IMR-90 (cell line): ENCODE measurements around the gene OR4N5.

Source experiments
- BHLHE40 ChIP-seq: fragments of 150-350 bp; IDR thresholded peaks from 2 replicates; pipeline ENCODE4 v1.6.1; 2016; ENCODE audit warnings: mild to moderate bottlenecking, low read depth, low read length
- CEBPB ChIP-seq: IDR thresholded peaks from 2 replicates; pipeline ENCODE4 v1.6.1; 2012; ENCODE audit warnings: low read depth, low read length, improper control_type of control experiment
- CHD1 ChIP-seq: IDR thresholded peaks from 2 replicates; pipeline ENCODE4 v1.6.1; 2012; ENCODE audit warnings: low read depth, low read length, improper control_type of control experiment
- FOS ChIP-seq: fragments of 150-350 bp; IDR thresholded peaks from 2 replicates; pipeline ENCODE4 v1.6.1; 2016; ENCODE audit warnings: low read depth, low read length
- MAZ ChIP-seq: IDR thresholded peaks from 2 replicates; pipeline ENCODE4 v1.6.1; 2012; ENCODE audit warnings: low read depth, mild to moderate bottlenecking, low read length, improper control_type of control experiment, moderate library complexity, borderline replicate concordance
- MXI1 ChIP-seq: IDR thresholded peaks from 2 replicates; pipeline ENCODE4 v1.6.1; 2012; ENCODE audit warnings: low read depth, mild to moderate bottlenecking, low read length, moderate library complexity, borderline replicate concordance
- POLR2A ChIP-seq: IDR thresholded peaks from 2 replicates; pipeline ENCODE4 v1.6.1; 2012; ENCODE audit warnings: mild to moderate bottlenecking, low read depth, low read length
- RAD21 ChIP-seq: IDR thresholded peaks from 2 replicates; pipeline ENCODE4 v1.6.1; 2012; ENCODE audit warnings: low read length, improper control_type of control experiment
- RCOR1 ChIP-seq: IDR thresholded peaks from 2 replicates; pipeline ENCODE4 v1.6.1; 2012; ENCODE audit warnings: mild to moderate bottlenecking, low read length, improper control_type of control experiment; ENCODE audit not compliant: insufficient replicate concordance
- RFX5 ChIP-seq: IDR thresholded peaks from 2 replicates; pipeline ENCODE4 v1.8.0; 2012; ENCODE audit warnings: low read depth, mild to moderate bottlenecking, low read length, moderate library complexity
- TF ChIP-seq, protein P1 (sequence below): conservative IDR thresholded peaks from 2 replicates; pipeline ENCODE4 v1.5.1; 2012; ENCODE audit warnings: mild to moderate bottlenecking, low read depth, low read length, improper control_type of control experiment
- TF ChIP-seq, protein P2 (sequence below): fragments of 150-350 bp; IDR thresholded peaks from 2 replicates; pipeline ENCODE4 v1.6.1; 2016; ENCODE audit warnings: low read depth, mild to moderate bottlenecking, low read length, moderate library complexity, borderline replicate concordance
- TF ChIP-seq, protein P3 (sequence below): fragments of 150-350 bp; IDR thresholded peaks from 2 replicates; pipeline ENCODE4 v1.6.1; 2017; ENCODE audit warnings: mild to moderate bottlenecking, antibody characterized with exemption, low read length, low read depth

DNA sequence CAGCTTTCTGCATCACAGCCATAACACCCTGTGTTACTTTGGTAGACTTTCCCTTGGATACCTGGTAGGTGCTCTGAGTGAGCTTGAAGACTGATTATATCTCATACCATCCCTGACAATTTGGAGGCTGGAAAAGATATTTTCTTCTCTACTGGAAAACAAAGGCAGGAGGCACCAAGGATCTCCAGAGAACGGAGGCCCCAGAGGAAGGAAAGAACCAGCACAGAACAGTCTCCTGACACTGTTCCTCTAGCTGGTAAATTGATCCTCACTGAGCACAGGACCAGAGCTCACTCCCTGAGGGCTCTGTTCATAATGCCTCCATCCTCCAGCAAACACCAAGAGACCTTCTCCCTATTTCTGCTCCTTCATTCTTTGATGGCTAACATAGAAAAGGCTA is 52.0 kb downstream of the OR4N5 start, which contains the start of gene OR11G2:
- TF ChIP-seq, protein P1, sequence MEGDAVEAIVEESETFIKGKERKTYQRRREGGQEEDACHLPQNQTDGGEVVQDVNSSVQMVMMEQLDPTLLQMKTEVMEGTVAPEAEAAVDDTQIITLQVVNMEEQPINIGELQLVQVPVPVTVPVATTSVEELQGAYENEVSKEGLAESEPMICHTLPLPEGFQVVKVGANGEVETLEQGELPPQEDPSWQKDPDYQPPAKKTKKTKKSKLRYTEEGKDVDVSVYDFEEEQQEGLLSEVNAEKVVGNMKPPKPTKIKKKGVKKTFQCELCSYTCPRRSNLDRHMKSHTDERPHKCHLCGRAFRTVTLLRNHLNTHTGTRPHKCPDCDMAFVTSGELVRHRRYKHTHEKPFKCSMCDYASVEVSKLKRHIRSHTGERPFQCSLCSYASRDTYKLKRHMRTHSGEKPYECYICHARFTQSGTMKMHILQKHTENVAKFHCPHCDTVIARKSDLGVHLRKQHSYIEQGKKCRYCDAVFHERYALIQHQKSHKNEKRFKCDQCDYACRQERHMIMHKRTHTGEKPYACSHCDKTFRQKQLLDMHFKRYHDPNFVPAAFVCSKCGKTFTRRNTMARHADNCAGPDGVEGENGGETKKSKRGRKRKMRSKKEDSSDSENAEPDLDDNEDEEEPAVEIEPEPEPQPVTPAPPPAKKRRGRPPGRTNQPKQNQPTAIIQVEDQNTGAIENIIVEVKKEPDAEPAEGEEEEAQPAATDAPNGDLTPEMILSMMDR, result no peak
- TF ChIP-seq CHD1 (no peak), POLR2A (no peak), RFX5 (no peak), FOS (no peak), MAZ (no peak), RCOR1 (no peak), MXI1 (no peak), BHLHE40 (no peak), RAD21 (no peak), CEBPB (no peak)
- TF ChIP-seq, protein P2, sequence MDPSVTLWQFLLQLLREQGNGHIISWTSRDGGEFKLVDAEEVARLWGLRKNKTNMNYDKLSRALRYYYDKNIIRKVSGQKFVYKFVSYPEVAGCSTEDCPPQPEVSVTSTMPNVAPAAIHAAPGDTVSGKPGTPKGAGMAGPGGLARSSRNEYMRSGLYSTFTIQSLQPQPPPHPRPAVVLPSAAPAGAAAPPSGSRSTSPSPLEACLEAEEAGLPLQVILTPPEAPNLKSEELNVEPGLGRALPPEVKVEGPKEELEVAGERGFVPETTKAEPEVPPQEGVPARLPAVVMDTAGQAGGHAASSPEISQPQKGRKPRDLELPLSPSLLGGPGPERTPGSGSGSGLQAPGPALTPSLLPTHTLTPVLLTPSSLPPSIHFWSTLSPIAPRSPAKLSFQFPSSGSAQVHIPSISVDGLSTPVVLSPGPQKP, result no peak
- TF ChIP-seq, protein P3, sequence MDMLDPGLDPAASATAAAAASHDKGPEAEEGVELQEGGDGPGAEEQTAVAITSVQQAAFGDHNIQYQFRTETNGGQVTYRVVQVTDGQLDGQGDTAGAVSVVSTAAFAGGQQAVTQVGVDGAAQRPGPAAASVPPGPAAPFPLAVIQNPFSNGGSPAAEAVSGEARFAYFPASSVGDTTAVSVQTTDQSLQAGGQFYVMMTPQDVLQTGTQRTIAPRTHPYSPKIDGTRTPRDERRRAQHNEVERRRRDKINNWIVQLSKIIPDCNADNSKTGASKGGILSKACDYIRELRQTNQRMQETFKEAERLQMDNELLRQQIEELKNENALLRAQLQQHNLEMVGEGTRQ, result no peak
